ENCODE results near the gene KLK11. TPM values are rescaled to one million over a fixed set of nuclear protein-coding genes. Genes with fewer than 3 reads are reported as not detected.

Gene KLK11
- total and polyA plus RNA-seq, 2 donors (not counting 3 experiments of a cell fraction or from before 2014, with no cell fraction given) = not detected

GRCh38 chr19:51060973-51061372 lies 34.6 kb upstream of the KLK11 start:
- CTCF ChIA-PET = interaction anchor here (0.5 kb wide), 1 partner anchor 386 kb away, joined by 3 read pairs; no protein-coding TSS in a partner anchor
- FAIRE-seq (no peak), DNase-seq (ENCODE audit: low read depth, low spot score) (no peak)
- TF ChIP-seq GATA2 (IDR thresholded peaks at IDR 0.05; ENCODE audit: insufficient read depth, insufficient read length, low read depth, low read length) (no peak), MAX (IDR thresholded peaks at IDR 0.05; ENCODE audit: insufficient read depth, insufficient read length) (no peak), JUN (IDR thresholded peaks at IDR 0.05; ENCODE audit: borderline replicate concordance, insufficient read depth, insufficient read length, low read depth) (no peak), MYC (IDR thresholded peaks at IDR 0.05; ENCODE audit: low read depth, low read length) (no peak), FOS (IDR thresholded peaks at IDR 0.05; ENCODE audit: borderline replicate concordance, insufficient read depth, low read length) (no peak), EZH2 (IDR thresholded peaks at IDR 0.05; ENCODE audit: borderline replicate concordance, low read depth, low read length, severe bottlenecking) (no peak), POLR2AphosphoS5 (IDR thresholded peaks at IDR 0.05; ENCODE audit: insufficient read depth, low read depth, low read length) (no peak), POLR2A (IDR thresholded peaks at IDR 0.05; ENCODE audit: low read depth, low read length) (no peak), CTCF (IDR thresholded peaks at IDR 0.05; ENCODE audit: extremely low read depth in 1 of 2, insufficient read depth in 1 of 2, low read depth in 1 of 2, low read length in 2 of 2) (no peak)
- no peaks in the 10 kb centered on the region for H3K79me2 ChIP-seq (ENCODE audit: control insufficient read depth, insufficient read depth, low read length)
- no peaks in the 10 kb centered on the region for H4K20me1 ChIP-seq (replicated peaks; ENCODE audit: control insufficient read depth, extremely low read depth, insufficient read depth, low read length)
- no peaks in the 10 kb centered on the region for H3K4me1 ChIP-seq (ENCODE audit: control insufficient read depth, extremely low read depth, insufficient read depth, low read length)
- POLR2A ChIA-PET = no interaction called here
- intact Hi-C loops (cut with micrococcal nuclease) (no loop called here), dilution Hi-C loops (cut with MboI; ENCODE audit: extremely low pct_ligation_motif_present, low sequenced_read_pairs) (no loop called here)
- H3K36me3 ChIP-seq (ENCODE audit: control insufficient read depth in 2 of 2, extremely low read depth in 1 of 2, insufficient read depth in 2 of 2, low read length in 2 of 2) = no peaks in the 10 kb centered on the region
- no peak overlapping the region for H3K4me3 ChIP-seq (replicated peaks in 1 of 3; ENCODE audit: insufficient read depth in 1 of 3, low read depth in 1 of 3, low read length in 3 of 3)
- H3K9me1 ChIP-seq (replicated peaks; ENCODE audit: control insufficient read depth, extremely low read depth, insufficient read depth, low read length) = no peaks in the 10 kb centered on the region
- no peak overlapping the region for H2AFZ ChIP-seq (ENCODE audit: low read depth, low read length)
- H3K4me2 ChIP-seq (ENCODE audit: insufficient read depth, low read length) = no peak overlapping the region
- no peak overlapping the region for H3K9ac ChIP-seq (replicated peaks; ENCODE audit: extremely low read depth, insufficient read depth, low read length)
- no peaks in the 10 kb centered on the region for H3K27me3 ChIP-seq (ENCODE audit: control insufficient read depth in 2 of 2, insufficient read depth in 2 of 2, low read length in 2 of 2)
- no TSS peak for BruUV-seq (replicated peaks)
- H3K27ac ChIP-seq (ENCODE audit: insufficient read depth, low read depth, low read length) = no peak overlapping the region
- no peaks in the 10 kb centered on the region for H3K9me3 ChIP-seq (replicated peaks; ENCODE audit: control insufficient read depth, insufficient read depth, low read length)
